ENCODE data around the gene SMIM28.
A peak's percentile ranks its signal among the peaks of the same experiment; 100 is the strongest.

Gene SMIM28

GRCh38 chr6:138386897-138387296 is 9.2 kb downstream of the SMIM28 start:
- no peak overlapping the region for H3K9ac ChIP-seq (ENCODE audit: low read depth, low read length, poor library complexity, severe bottlenecking)
- H3K27me3 ChIP-seq (ENCODE audit: insufficient read depth, low read length, poor library complexity, severe bottlenecking), result no peaks in the 10 kb centered on the region
- H2AFZ ChIP-seq (ENCODE audit: low read length), result no peak overlapping the region
- no peaks in the 10 kb centered on the region for H3K9me2 ChIP-seq (replicated peaks; ENCODE audit: low read depth, low read length)
- no peaks in the 10 kb centered on the region for H3K36me3 ChIP-seq (ENCODE audit: insufficient read depth, low read length)
- H4K20me1 ChIP-seq (ENCODE audit: insufficient read depth, low read length, poor library complexity, severe bottlenecking), result no peaks in the 10 kb centered on the region
- no peak overlapping the region for H3K4me2 ChIP-seq (ENCODE audit: low read depth, low read length, poor library complexity, severe bottlenecking)
- no peaks in the 10 kb centered on the region for H3K79me2 ChIP-seq (ENCODE audit: insufficient read depth, low read length)
- TF ChIP-seq CTCF (conservative IDR thresholded peaks at IDR 0.05; ENCODE audit: low read length) (no peak), EZH2phosphoT487 (IDR thresholded peaks at IDR 0.05; ENCODE audit: borderline replicate concordance) (no peak)
- H3K4me3 ChIP-seq (ENCODE audit: low read length, poor library complexity, severe bottlenecking), result no peak overlapping the region
- no peaks in the 10 kb centered on the region for H3F3A ChIP-seq (ENCODE audit: low read depth)
- no peaks in the 10 kb centered on the region for H3K9me3 ChIP-seq (ENCODE audit: insufficient read depth, low read depth, low read length)
- no peaks in the 10 kb centered on the region for H3K4me1 ChIP-seq (ENCODE audit: insufficient read depth, low read length, poor library complexity, severe bottlenecking)

GRCh38 chr6:138387577-138388368 is 10.1 kb downstream of the SMIM28 start:
- Histone ChIP-seq H3K4me3 (ENCODE audit: low read length, poor library complexity, severe bottlenecking) (no peak overlapping the region), H3K9me3 (ENCODE audit: insufficient read depth, low read depth, low read length) (no peaks in the 10 kb centered on the region), H3K27me3 (ENCODE audit: insufficient read depth, low read length, poor library complexity, severe bottlenecking) (no peaks in the 10 kb centered on the region), H3K4me2 (ENCODE audit: low read depth, low read length, poor library complexity, severe bottlenecking) (no peak overlapping the region), H3K4me1 (ENCODE audit: insufficient read depth, low read length, poor library complexity, severe bottlenecking) (no peaks in the 10 kb centered on the region), H3K36me3 (ENCODE audit: insufficient read depth, low read length) (no peaks in the 10 kb centered on the region), H3F3A (ENCODE audit: low read depth) (no peaks in the 10 kb centered on the region), H3K79me2 (ENCODE audit: insufficient read depth, low read length) (no peaks in the 10 kb centered on the region), H3K9me2 (replicated peaks; ENCODE audit: low read depth, low read length) (no peaks in the 10 kb centered on the region), H3K9ac (ENCODE audit: low read depth, low read length, poor library complexity, severe bottlenecking) (no peak overlapping the region), H4K20me1 (ENCODE audit: insufficient read depth, low read length, poor library complexity, severe bottlenecking) (no peaks in the 10 kb centered on the region), H2AFZ (ENCODE audit: low read length) (peak overlapping the region; percentile 38; the same call in 1 of the 2 replicates)
- TF ChIP-seq CTCF (conservative IDR thresholded peaks at IDR 0.05; ENCODE audit: low read length), result 0 out of 2 replicates have a peak, but pooled peaks have one; percentile 13
- TF ChIP-seq EZH2phosphoT487 (IDR thresholded peaks at IDR 0.05; ENCODE audit: borderline replicate concordance), result no peak

GRCh38 chr6:138389551-138389950 is 11.8 kb downstream of the SMIM28 start:
- Histone ChIP-seq H2AFZ (ENCODE audit: low read length) (no peak overlapping the region), H3K9me2 (replicated peaks; ENCODE audit: low read depth, low read length) (no peaks in the 10 kb centered on the region), H3K9me3 (ENCODE audit: insufficient read depth, low read depth, low read length) (no peaks in the 10 kb centered on the region), H3K27me3 (ENCODE audit: insufficient read depth, low read length, poor library complexity, severe bottlenecking) (no peaks in the 10 kb centered on the region), H4K20me1 (ENCODE audit: insufficient read depth, low read length, poor library complexity, severe bottlenecking) (no peaks in the 10 kb centered on the region), H3F3A (ENCODE audit: low read depth) (no peaks in the 10 kb centered on the region), H3K4me1 (ENCODE audit: insufficient read depth, low read length, poor library complexity, severe bottlenecking) (peaks cover 8% of the 10 kb centered on the region), H3K36me3 (ENCODE audit: insufficient read depth, low read length) (no peaks in the 10 kb centered on the region), H3K4me2 (ENCODE audit: low read depth, low read length, poor library complexity, severe bottlenecking) (no peak overlapping the region), H3K9ac (ENCODE audit: low read depth, low read length, poor library complexity, severe bottlenecking) (no peak overlapping the region), H3K4me3 (ENCODE audit: low read length, poor library complexity, severe bottlenecking) (no peak overlapping the region), H3K79me2 (ENCODE audit: insufficient read depth, low read length) (no peaks in the 10 kb centered on the region)
- TF ChIP-seq CTCF (conservative IDR thresholded peaks at IDR 0.05; ENCODE audit: low read length), result no peak
- TF ChIP-seq EZH2phosphoT487 (IDR thresholded peaks at IDR 0.05; ENCODE audit: borderline replicate concordance), result no peak

All from Loucy (cell line).